ENCODE results near the gene UBE3C. TPM values are rescaled to one million over a fixed set of nuclear protein-coding genes. Genes with fewer than 3 reads are reported as not detected.

Gene UBE3C
- polyA plus RNA-seq, 1 donor (not counting 4 experiments of a cell fraction or from before 2014, with no cell fraction given), result 89.3 TPM

DNA sequence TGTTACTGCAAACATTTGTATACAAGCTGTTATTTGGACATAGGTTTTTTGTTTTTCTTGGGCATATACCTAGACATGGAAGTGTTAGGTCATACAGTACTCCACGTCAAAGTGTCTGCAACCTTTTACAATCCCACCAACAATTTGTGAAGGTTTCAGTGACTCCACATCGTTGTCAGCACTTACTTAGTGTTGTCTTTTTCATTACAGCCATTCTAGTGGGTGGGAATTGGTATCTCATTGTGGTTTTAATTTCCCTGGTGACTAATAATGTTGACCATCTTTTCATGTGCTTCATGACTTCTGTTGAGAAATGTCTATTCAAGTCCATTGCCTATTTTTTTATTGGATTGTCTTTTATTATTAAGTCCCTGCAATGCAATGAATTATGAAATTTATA is 95.0 kb downstream of the UBE3C start:
- H3K79me2 ChIP-seq (ENCODE audit: control insufficient read depth, insufficient read depth, low read length), result peaks cover 17% of the 10 kb centered on the region
- DNase-seq (ENCODE audit: low read depth, low spot score) (no peak), FAIRE-seq (no peak)
- no peak overlapping the region for H2AFZ ChIP-seq (ENCODE audit: control insufficient read depth, low read length)
- H3K9me3 ChIP-seq (ENCODE audit: control insufficient read depth, low read depth, low read length), result no peaks in the 10 kb centered on the region
- peaks cover 2% of the 10 kb centered on the region for H4K20me1 ChIP-seq (ENCODE audit: control insufficient read depth, extremely low read depth, insufficient read depth, low read length)
- H3K36me3 ChIP-seq (ENCODE audit: control insufficient read depth in 2 of 2, extremely low read depth in 1 of 2, insufficient read depth in 2 of 2, low read length in 2 of 2), result peaks cover 11 to 12% of the 10 kb centered on the region in 2 experiments
- no peaks in the 10 kb centered on the region for H3K27me3 ChIP-seq (ENCODE audit: control insufficient read depth, extremely low read depth, insufficient read depth, low read length)
- no peak overlapping the region for H3K9ac ChIP-seq (ENCODE audit: control insufficient read depth, extremely low read depth, insufficient read depth, low read length)
- H3K4me3 ChIP-seq (ENCODE audit: control insufficient read depth in 2 of 3, extremely low read depth in 1 of 3, insufficient read depth in 2 of 3, low read depth in 1 of 3, low read length in 3 of 3), result no peak overlapping the region
- H3K9me1 ChIP-seq (ENCODE audit: control insufficient read depth, extremely low read depth, insufficient read depth, low read length), result no peaks in the 10 kb centered on the region
- no peaks in the 10 kb centered on the region for H3K4me1 ChIP-seq (ENCODE audit: control insufficient read depth, extremely low read depth, insufficient read depth, low read length)
- dilution Hi-C loops (cut with MboI; ENCODE audit: extremely low pct_ligation_motif_present, low sequenced_read_pairs), result no loop called here
- no peak for TF ChIP-seq EZH2 (IDR thresholded peaks at IDR 0.05; ENCODE audit: low read length)
- TF ChIP-seq, protein P1, sequence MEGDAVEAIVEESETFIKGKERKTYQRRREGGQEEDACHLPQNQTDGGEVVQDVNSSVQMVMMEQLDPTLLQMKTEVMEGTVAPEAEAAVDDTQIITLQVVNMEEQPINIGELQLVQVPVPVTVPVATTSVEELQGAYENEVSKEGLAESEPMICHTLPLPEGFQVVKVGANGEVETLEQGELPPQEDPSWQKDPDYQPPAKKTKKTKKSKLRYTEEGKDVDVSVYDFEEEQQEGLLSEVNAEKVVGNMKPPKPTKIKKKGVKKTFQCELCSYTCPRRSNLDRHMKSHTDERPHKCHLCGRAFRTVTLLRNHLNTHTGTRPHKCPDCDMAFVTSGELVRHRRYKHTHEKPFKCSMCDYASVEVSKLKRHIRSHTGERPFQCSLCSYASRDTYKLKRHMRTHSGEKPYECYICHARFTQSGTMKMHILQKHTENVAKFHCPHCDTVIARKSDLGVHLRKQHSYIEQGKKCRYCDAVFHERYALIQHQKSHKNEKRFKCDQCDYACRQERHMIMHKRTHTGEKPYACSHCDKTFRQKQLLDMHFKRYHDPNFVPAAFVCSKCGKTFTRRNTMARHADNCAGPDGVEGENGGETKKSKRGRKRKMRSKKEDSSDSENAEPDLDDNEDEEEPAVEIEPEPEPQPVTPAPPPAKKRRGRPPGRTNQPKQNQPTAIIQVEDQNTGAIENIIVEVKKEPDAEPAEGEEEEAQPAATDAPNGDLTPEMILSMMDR (optimal IDR thresholded peaks at IDR 0.05 in 1 of 3, IDR thresholded peaks at IDR 0.05 in 1 of 3, conservative IDR thresholded peaks at IDR 0.05 in 1 of 3; ENCODE audit: extremely low read depth in 1 of 3, insufficient read depth in 2 of 3, low read length in 3 of 3), result no peak
- H3K4me2 ChIP-seq (ENCODE audit: control insufficient read depth, extremely low read depth, insufficient read depth, low read depth, low read length), result no peak overlapping the region
- H3K27ac ChIP-seq (ENCODE audit: control insufficient read depth, insufficient read depth, low read length), result no peak overlapping the region

DNA sequence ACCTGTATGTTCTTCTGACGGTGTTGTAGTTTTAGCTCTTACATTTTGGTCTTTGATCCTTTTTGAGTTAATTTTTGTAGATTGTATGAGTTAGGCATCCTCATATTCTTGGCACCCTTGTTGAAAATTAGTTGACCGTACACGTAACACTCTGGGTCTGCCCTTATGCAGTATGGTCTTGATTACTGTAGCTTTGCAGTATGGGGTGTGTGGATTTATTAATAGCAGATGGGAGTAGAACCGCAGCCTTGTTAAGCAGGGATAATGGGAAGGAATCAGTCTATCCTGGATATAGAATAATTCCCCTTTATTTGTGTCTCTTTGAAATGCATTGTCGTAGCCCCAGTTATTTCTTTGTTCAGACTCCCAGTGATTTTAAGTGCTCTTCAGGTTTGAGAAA is 95.5 kb downstream of the UBE3C start:
- TF ChIP-seq EZH2 (IDR thresholded peaks at IDR 0.05; ENCODE audit: low read length), result no peak
- TF ChIP-seq, protein P1 (optimal IDR thresholded peaks at IDR 0.05 in 1 of 3, IDR thresholded peaks at IDR 0.05 in 1 of 3, conservative IDR thresholded peaks at IDR 0.05 in 1 of 3; ENCODE audit: extremely low read depth in 1 of 3, insufficient read depth in 2 of 3, low read length in 3 of 3), result no peak
- H3K4me1 ChIP-seq (ENCODE audit: control insufficient read depth, extremely low read depth, insufficient read depth, low read length), result no peaks in the 10 kb centered on the region
- H3K9me1 ChIP-seq (ENCODE audit: control insufficient read depth, extremely low read depth, insufficient read depth, low read length), result no peaks in the 10 kb centered on the region
- H3K27me3 ChIP-seq (ENCODE audit: control insufficient read depth, extremely low read depth, insufficient read depth, low read length), result no peaks in the 10 kb centered on the region
- dilution Hi-C loops (cut with MboI; ENCODE audit: extremely low pct_ligation_motif_present, low sequenced_read_pairs), result no loop called here
- peaks cover 17% of the 10 kb centered on the region for H3K79me2 ChIP-seq (ENCODE audit: control insufficient read depth, insufficient read depth, low read length)
- no peaks in the 10 kb centered on the region for H3K9me3 ChIP-seq (ENCODE audit: control insufficient read depth, low read depth, low read length)
- H3K27ac ChIP-seq (ENCODE audit: control insufficient read depth, insufficient read depth, low read length), result no peak overlapping the region
- H2AFZ ChIP-seq (ENCODE audit: control insufficient read depth, low read length), result no peak overlapping the region
- no peak for FAIRE-seq
- peaks cover 12 to 13% of the 10 kb centered on the region in 2 experiments for H3K36me3 ChIP-seq (ENCODE audit: control insufficient read depth in 2 of 2, extremely low read depth in 1 of 2, insufficient read depth in 2 of 2, low read length in 2 of 2)
- H3K9ac ChIP-seq (ENCODE audit: control insufficient read depth, extremely low read depth, insufficient read depth, low read length), result no peak overlapping the region
- no peak for DNase-seq (ENCODE audit: low read depth, low spot score)
- no peak overlapping the region for H3K4me3 ChIP-seq (ENCODE audit: control insufficient read depth in 2 of 3, extremely low read depth in 1 of 3, insufficient read depth in 2 of 3, low read depth in 1 of 3, low read length in 3 of 3)
- H4K20me1 ChIP-seq (ENCODE audit: control insufficient read depth, extremely low read depth, insufficient read depth, low read length), result peaks cover 2% of the 10 kb centered on the region
- no peak overlapping the region for H3K4me2 ChIP-seq (ENCODE audit: control insufficient read depth, extremely low read depth, insufficient read depth, low read depth, low read length)
